Smooth muscle cell (in vitro differentiated cells): Measurements from ENCODE around the gene VWA5B1. TPM values are rescaled to one million over a fixed set of nuclear protein-coding genes. Genes with fewer than 3 reads are reported as not detected.

Source experiments
- DNase-seq: peaks from one replicate; lab custom pipeline; 2025; ENCODE audit not compliant: unreplicated experiment; lab: John Stamatoyannopoulos, UW
- H2AFZ ChIP-seq: fragments of 200-600 bp; sonication (generic); 2 replicates; pipeline ENCODE4 v1.6.0; 2016; ENCODE audit warnings: antibody characterized with exemption, low read depth, mild to moderate bottlenecking
- H3F3A ChIP-seq: fragments of 200-600 bp; sonication (generic); 2 replicates; pipeline ENCODE4 v1.6.0; 2017; ENCODE audit warnings: antibody characterized with exemption, low read depth
- H3K27ac ChIP-seq: fragments of 200-600 bp; sonication (generic); 2 replicates; pipeline ENCODE4 v1.5.1; 2016; ENCODE audit warnings: low read depth, mild to moderate bottlenecking
- H3K27me3 ChIP-seq: fragments of 200-600 bp; sonication (generic); 2 replicates; pipeline ENCODE4 v1.6.1; 2016; ENCODE audit warnings: low read depth, mild to moderate bottlenecking
- H3K36me3 ChIP-seq: fragments of 200-600 bp; sonication (generic); 2 replicates; pipeline ENCODE4 v1.5.1; 2016; ENCODE audit warnings: low read depth
- H3K4me1 ChIP-seq: fragments of 200-600 bp; sonication (generic); 2 replicates; pipeline ENCODE4 v1.5.1; 2016; ENCODE audit warnings: low read depth
- H3K4me2 ChIP-seq: fragments of 200-600 bp; sonication (generic); 2 replicates; pipeline ENCODE4 v1.6.0; 2016; ENCODE audit warnings: mild to moderate bottlenecking
- H3K4me3 ChIP-seq: fragments of 200-600 bp; sonication (generic); 2 replicates; pipeline ENCODE4 v1.5.1; 2016; ENCODE audit warnings: mild to moderate bottlenecking
- H3K79me2 ChIP-seq: fragments of 200-600 bp; sonication (generic); 2 replicates; pipeline ENCODE4 v1.6.0; 2016; ENCODE audit warnings: low read depth, mild to moderate bottlenecking
- H3K9ac ChIP-seq: fragments of 200-600 bp; sonication (generic); 2 replicates; pipeline ENCODE4 v1.6.0; 2016; ENCODE audit warnings: low read depth
- H3K9me3 ChIP-seq: fragments of 200-600 bp; sonication (generic); replicated peaks from 2 replicates; pipeline ENCODE4 v1.5.1; 2016; ENCODE audit warnings: low read depth
- H4K20me1 ChIP-seq: fragments of 200-600 bp; sonication (generic); 2 replicates; pipeline ENCODE4 v1.6.0; 2016; ENCODE audit warnings: low read depth
- WGBS: methylation state at CpG from one replicate; pipeline ENCODE4 v1.1.7; 2016; ENCODE audit warnings: low lambda C conversion rate; 5-methylcytosine and 5-hydroxymethylcytosine counted together
- polyA plus RNA-seq: library from polyadenylated mRNA; unstranded; fragments of >200 nt; fragmentation: Nextera tagmentation; extraction: Ambion mirVana; gene quantifications from 2 replicates; pipeline ENCODE4 v1.2.1, GENCODE V29; 2016
- total RNA-seq: library from RNA; depleted of rRNA; stranded (reverse); fragments of >200 nt; gene quantifications from 2 replicates; pipeline ENCODE4 v1.2.3, GENCODE V29; 2014
- TF ChIP-seq, protein P1 (sequence below): fragments of 200-600 bp; sonication (generic); IDR thresholded peaks from 2 replicates; pipeline ENCODE4 v1.5.1; 2017; ENCODE audit warnings: borderline replicate concordance, mild to moderate bottlenecking, antibody characterized with exemption; ENCODE audit not compliant: insufficient read depth, poor library complexity, severe bottlenecking

VWA5B1 gene
- total and polyA plus RNA-seq, 2 experiments from 2014 or later: not detected

DNA sequence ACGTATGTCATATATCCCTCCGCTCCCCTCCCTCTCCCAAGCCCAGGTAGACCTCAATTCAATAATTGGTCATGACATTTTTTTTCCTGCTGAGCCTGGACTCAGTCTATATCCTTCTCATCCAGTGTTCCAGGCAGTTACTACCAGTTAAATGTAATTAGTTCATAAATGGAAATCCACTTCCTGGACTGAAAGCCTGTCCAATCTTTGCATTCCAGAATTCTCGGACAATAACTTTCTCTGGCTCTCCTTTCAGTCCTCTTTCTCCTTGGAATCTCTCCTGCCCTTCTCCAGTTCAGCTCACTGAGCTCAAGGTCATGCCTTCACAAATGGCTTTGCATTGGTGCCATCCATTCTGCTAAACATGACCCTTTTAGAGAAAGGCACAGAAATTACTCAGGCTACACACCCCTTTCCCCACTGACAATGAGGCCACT lies 34.8 kb downstream of the VWA5B1 start:
- no peaks in the 10 kb centered on the region for H3F3A ChIP-seq
- no peak overlapping the region for H2AFZ ChIP-seq
- no peak overlapping the region for H3K27ac ChIP-seq
- H3K9ac ChIP-seq: no peak overlapping the region
- no peaks in the 10 kb centered on the region for H3K4me1 ChIP-seq
- TF ChIP-seq, protein P1, sequence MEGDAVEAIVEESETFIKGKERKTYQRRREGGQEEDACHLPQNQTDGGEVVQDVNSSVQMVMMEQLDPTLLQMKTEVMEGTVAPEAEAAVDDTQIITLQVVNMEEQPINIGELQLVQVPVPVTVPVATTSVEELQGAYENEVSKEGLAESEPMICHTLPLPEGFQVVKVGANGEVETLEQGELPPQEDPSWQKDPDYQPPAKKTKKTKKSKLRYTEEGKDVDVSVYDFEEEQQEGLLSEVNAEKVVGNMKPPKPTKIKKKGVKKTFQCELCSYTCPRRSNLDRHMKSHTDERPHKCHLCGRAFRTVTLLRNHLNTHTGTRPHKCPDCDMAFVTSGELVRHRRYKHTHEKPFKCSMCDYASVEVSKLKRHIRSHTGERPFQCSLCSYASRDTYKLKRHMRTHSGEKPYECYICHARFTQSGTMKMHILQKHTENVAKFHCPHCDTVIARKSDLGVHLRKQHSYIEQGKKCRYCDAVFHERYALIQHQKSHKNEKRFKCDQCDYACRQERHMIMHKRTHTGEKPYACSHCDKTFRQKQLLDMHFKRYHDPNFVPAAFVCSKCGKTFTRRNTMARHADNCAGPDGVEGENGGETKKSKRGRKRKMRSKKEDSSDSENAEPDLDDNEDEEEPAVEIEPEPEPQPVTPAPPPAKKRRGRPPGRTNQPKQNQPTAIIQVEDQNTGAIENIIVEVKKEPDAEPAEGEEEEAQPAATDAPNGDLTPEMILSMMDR: no peak
- WGBS: 77% methylated on average over 3 of the region's 3 CpGs
- H4K20me1 ChIP-seq: no peaks in the 10 kb centered on the region
- H3K36me3 ChIP-seq: no peaks in the 10 kb centered on the region
- no peak for DNase-seq
- H3K9me3 ChIP-seq: no peaks in the 10 kb centered on the region
- H3K4me2 ChIP-seq: no peak overlapping the region
- no peaks in the 10 kb centered on the region for H3K79me2 ChIP-seq
- H3K4me3 ChIP-seq: no peak overlapping the region
- peaks cover 14% of the 10 kb centered on the region for H3K27me3 ChIP-seq

DNA sequence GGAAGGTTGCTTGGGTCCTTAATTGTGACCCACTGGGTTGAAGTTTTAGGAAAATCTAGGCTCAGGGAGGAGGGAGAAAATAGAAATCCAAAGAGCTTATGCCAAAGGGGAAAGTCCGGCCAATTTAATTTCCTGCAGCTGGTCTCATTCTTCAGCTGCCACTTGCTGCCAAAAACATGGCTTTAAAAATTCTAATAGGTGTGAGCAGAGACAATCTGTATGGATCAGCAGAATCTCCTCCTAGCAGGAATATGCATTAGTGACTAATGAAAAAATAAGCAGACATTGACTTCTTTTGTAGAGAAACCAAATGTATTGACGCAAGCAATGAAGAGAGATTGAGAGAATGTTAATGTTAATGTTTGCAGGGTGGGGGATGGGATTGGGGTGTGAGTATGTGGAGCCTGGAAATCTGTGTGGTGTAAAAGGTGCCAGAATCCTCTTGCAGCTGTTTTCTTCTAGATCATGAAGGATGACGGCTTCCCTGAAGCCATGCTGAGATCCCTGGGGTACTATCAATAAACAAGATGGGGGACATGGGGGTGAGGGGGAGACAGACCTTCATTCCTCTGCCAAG lies 35.3 kb downstream of the VWA5B1 start:
- no peaks in the 10 kb centered on the region for H3K4me1 ChIP-seq
- H3K4me3 ChIP-seq: no peak overlapping the region
- no peak overlapping the region for H3K27ac ChIP-seq
- H3K9ac ChIP-seq: no peak overlapping the region
- no peaks in the 10 kb centered on the region for H3K79me2 ChIP-seq
- H3K9me3 ChIP-seq: no peaks in the 10 kb centered on the region
- no peaks in the 10 kb centered on the region for H3K36me3 ChIP-seq
- WGBS: 55% methylated on average over 3 of the region's 3 CpGs
- no peak overlapping the region for H2AFZ ChIP-seq
- TF ChIP-seq, protein P1: no peak
- no peaks in the 10 kb centered on the region for H3F3A ChIP-seq
- no peak for DNase-seq
- H4K20me1 ChIP-seq: no peaks in the 10 kb centered on the region
- H3K27me3 ChIP-seq: peaks cover 14% of the 10 kb centered on the region
- H3K4me2 ChIP-seq: no peak overlapping the region

DNA sequence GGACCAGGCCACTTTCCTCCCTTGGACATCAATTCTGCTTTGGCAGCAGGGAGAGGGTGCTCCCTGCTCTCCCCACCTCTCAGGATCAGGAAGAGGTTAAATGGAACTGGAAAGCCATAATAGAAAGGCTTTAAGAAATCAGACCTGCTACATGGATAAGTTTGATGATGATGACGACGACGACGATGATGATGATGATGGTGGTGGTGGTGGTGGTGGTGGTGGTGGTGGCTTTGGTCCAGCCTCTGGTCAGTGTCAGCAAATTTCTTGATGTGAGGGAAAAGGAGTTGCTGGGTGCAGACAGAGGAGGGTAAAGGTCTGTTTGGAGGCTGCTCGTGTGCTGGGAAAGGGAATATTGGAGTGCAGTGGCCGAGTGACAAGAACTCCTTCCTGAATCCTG lies 36.8 kb downstream of the VWA5B1 start:
- Histone ChIP-seq H3K27me3 (peaks cover 14% of the 10 kb centered on the region), H4K20me1 (no peaks in the 10 kb centered on the region), H3K36me3 (no peaks in the 10 kb centered on the region), H3K9me3 (no peaks in the 10 kb centered on the region), H3K9ac (no peak overlapping the region), H2AFZ (no peak overlapping the region), H3K4me1 (no peaks in the 10 kb centered on the region), H3K27ac (no peak overlapping the region), H3K4me3 (no peak overlapping the region), H3F3A (no peaks in the 10 kb centered on the region), H3K79me2 (no peaks in the 10 kb centered on the region), H3K4me2 (no peak overlapping the region)
- TF ChIP-seq, protein P1: no peak
- WGBS: 81% methylated on average over 6 of the region's 6 CpGs
- no peak for DNase-seq

DNA sequence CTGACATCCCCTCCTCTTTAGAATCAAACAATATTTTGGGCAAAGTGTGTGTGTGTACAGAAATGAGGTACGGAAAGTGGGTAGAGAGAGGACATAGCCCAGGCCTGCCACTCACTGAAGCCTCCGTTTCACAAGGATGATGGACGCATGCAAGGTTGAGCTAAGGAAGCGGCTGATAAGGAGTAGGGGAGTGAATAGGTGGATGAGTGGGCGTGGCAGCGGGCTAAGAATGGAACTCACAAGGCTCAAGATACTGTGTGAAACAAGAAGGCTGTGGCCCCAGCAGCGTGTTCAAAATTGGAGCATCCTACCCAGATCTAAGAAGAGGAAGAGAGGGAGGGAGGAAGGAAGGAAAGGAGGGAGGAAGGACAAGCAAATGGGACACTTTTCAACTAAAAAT lies 37.5 kb downstream of the VWA5B1 start:
- Histone ChIP-seq H3K79me2 (no peaks in the 10 kb centered on the region), H3F3A (no peaks in the 10 kb centered on the region), H3K9ac (no peak overlapping the region), H3K9me3 (no peaks in the 10 kb centered on the region), H3K27me3 (peaks cover 14% of the 10 kb centered on the region), H2AFZ (no peak overlapping the region), H4K20me1 (no peaks in the 10 kb centered on the region), H3K36me3 (no peaks in the 10 kb centered on the region), H3K4me3 (no peak overlapping the region), H3K4me2 (no peak overlapping the region), H3K4me1 (no peaks in the 10 kb centered on the region), H3K27ac (no peak overlapping the region)
- WGBS: 75% methylated on average over 7 of the region's 7 CpGs
- no peak for DNase-seq
- TF ChIP-seq, protein P1: no peak
